Measurements from ENCODE around the gene CD36.

CD36 gene

DNA sequence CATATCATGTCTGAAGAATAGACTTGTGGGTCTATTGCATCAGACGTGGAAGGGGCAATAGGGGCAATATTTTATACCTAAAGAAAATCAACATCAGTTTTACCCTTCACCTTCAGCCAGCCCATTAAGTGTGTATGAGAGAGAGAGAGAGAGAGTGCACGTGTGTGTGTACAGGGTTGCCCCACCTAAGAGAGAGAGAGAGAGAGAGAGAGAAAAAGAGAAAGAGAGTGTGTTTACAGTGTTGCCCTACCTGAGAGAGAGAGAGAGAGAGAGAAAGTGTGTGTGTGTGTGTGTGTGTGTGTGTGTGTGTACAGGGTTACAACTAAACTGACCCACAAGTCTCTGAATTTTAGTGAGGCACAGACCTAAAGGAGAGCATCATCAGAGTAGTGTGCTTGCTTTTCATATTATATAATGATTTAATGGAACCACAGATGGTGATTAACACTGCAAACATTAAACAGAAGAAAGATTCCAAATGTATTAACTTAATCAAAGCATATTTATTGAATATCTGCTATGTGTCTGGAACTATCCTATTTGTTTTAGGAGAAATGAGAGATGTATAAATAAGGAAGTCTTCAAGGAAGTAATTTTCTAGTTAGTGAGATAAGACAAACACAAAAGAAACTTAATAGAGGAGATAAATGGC lies 66.8 kb downstream of the CD36 start:
- no peak for DNase-seq (ENCODE audit: low spot score)

DNA sequence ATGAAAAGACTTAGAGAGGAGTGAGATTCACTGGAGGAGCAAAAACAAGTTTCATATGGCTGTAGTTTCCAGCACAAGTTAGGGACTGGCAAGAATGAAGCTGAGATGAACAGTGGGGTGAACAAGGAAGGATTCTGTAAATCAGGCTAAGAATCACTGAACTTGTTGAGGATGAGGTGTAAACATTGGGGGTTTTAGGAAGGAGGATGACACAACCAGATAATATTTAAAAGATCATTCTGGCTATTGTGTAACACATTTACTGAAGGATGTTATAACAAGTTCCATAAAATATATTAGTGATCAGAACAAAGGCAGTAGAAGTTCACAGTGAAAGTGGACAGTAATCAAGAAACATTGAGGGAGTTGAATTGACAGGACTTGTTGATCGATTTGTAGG lies 68.9 kb downstream of the CD36 start:
- no peak for DNase-seq (ENCODE audit: low spot score)

DNA sequence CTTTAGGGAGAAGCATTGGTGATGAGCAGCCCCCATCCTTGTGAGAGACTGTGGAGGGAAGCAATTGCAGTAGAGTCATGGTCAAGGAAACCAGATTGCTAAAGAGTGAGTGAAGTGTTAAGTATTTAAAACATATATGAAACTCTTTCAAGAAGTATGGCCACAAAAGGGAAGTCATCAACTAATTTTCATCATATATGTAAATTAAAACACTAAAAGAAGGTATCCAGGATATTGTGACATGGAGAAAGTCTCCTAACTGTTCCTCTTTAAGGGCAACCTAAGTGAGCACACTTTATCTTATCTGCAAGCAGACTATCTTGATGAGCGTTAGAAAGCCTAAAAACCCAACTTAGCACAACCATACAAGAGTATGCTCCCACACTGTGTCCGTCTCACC lies 69.7 kb downstream of the CD36 start:
- no peak for DNase-seq (ENCODE audit: low spot score)

DNA sequence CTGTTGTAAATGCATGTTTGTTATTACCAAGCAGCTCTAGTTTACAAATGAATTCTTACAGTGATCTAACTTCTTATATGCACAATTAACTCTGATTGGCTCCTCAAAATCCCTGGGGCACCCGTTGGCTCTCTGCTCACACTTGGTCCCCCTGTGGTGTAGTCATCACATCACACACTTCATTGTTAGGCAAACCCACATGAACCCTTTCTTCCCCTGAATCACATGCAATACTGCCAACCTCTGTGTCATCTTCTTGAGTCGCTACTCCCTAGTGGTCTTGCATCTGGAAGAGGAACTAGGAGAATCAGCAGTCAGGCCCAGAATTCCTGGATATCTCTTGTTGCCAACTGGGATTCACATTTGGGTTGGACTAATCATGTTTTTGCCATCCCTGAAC lies 73.1 kb downstream of the CD36 start:
- peak; percentile 59 for DNase-seq (ENCODE audit: low spot score)

DNA sequence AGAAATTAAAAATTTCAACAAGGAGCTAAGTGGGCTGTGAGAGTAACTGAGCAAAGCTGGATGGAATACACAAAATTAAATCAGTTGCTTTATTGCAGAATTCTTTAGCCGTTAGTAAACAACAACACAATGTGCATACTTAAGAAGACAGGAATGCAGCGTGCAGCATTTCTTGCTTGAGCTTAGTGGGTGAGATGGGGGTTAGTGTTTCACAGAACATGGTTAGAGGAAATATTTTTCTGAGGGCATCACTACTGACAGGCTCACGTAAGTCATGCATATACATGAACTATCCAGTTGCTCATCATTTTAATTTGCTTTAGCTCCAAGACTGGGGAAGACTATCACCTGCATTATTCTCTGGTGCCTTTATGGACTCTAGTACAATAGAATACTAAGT lies 80.8 kb downstream of the CD36 start:
- DNase-seq (ENCODE audit: low spot score), result peak; percentile 52

DNA sequence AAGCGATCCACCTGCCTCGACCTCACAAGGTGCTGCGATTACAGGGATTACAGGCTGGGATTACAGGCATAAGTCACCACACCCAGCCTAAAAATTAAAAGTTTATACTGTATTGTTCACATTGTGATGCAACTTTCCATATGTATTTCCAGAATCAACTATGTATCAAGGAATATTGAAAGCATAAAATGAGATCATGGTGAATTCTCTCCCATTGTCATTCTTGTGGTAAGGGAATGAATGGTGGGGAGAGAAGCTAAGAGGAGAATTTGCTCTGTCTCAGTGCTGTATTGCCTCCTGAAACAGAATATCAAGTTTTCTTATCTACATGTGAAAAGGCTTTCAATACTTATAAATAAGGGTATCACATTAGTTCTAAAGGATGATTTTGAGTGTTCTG lies 81.7 kb downstream of the CD36 start:
- DNase-seq (ENCODE audit: low spot score), result no peak

DNA sequence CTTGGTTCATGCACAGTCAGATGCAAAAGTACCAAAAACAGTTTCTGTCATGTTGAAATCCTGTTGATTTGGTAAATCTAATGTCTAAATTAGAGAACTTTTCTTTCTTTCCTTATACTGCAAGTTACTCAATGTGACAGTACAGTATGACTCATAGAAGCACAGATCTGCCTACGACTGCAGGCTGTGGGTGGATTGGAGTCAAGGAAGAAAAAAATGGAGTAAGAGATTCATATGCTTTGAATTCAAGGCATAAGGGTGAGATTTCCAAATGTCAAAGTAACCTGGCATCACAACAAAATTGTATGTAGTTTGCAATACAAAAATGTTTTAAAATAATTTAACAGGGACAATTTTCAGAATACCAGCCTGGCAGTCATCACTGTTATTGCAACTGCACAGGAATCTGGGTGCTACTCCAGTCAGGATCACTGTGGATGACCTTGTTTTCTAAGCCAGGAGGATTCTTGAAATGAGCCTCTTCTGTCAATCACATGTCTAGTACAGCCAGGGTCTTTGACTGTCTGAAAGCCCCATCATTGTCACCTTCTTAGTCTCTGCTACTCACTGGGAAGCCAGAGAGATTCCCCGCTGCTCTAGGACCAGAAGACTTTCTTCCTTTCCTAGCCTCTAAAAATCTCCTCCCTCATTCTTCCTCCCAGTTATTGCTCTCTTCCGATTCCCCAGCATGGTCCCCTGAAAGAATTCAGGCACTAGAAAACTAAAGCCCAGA lies 83.6 kb downstream of the CD36 start:
- DNase-seq (ENCODE audit: low spot score), result peak; percentile 62

DNA sequence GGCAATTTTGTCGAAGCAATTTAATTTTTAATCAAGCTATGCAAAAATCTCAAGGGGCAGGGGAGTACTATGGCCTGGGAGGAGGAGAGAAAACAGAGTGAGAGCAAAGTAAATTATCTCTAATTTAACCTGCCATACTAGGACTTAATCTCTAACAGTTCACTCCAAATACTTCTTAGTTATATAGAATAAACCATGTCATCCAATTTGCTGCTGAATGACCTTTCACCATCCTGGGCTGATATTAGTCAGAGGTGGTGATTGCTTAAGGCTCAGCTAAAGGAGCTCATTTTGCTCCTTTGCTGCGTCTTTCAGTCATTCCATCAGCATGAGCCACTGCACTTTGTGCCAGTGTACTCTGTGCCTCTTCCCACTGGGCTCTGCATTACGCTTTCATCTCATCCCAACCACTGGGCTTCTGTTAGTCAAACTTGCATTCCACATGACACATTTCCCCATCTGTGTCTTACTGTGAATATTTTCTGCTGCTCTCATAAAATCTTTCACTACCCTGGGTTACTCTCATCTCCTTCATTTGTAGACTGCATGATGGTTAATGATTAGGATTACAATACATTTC lies 84.3 kb downstream of the CD36 start:
- DNase-seq (ENCODE audit: low spot score), result peak; percentile 91

DNA sequence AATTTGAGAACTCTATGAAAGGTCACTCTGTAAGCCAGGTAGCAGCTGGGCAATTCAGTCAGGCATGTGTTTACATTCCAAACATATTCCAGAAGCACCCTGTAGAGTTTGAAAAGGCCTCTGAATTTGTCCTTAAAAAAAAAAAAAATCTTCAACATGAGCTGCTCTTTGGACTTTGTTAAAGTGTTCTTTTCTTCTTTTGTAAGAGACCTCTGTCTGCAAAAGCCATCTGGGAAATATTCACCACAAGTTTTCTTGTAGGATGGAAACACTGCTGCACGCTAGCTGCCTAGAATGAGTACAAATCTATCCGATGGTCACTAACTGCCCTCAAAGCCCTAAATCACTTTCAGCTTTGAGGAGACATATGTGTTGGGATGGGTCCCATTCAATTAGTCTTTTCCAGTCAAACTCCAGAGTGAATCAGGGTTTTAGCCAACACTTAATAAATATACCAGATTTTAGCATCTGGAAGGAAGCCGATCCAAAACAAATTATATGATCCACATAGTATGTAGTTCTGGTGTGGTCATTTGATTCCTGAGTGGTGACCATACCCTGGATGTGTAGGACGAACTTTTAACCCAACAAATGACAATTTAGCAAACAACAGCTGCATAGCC lies 85.9 kb downstream of the CD36 start:
- DNase-seq (ENCODE audit: low spot score), result peak; percentile 64

DNA sequence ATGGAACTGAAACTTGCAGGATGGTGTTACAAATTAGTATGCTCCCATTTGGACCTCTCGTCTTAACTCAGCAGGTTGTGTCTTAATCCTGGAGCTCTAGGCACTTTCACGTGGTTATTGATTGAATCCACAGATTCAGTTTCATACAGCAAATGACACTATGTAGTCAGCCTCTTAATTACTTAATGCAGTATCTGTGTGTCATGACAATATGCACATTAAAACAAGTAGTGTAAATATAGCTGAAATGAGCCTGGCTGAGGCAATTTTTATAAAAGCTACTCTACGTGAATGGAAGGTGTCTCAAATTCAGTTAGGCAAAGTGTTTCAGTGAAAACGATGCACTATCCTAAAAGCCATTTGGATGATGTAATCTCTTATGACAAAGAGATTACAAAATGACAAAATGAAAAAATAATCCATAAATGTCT lies 86.8 kb downstream of the CD36 start:
- DNase-seq (ENCODE audit: low spot score), result no peak
